Measurements from ENCODE around the gene EOLA1. TPM values are rescaled to one million over a fixed set of nuclear protein-coding genes. Genes with fewer than 3 reads are reported as not detected.

Gene EOLA1
- total RNA-seq, 4 donors from 2014 or later = 12.3 to 30.7 (median 17.7) TPM

GRCh38 chrX:149494844-149495565, 45.8 kb upstream of the EOLA1 start:
- Histone ChIP-seq H3K36me3 (peaks cover 0 to 13% (median 0%) of the 10 kb centered on the region in 4 donors), H3K4me1 (peaks cover 0 to 17% (median 8%) of the 10 kb centered on the region in 4 donors), H3K27ac (no peak overlapping the region), H3K9me3 (no peaks in the 10 kb centered on the region), H3K27me3 (no peaks in the 10 kb centered on the region), H3K4me3 (no peak overlapping the region)
- WGBS, 2 donors (ENCODE audit: low coverage in 1 of 2) = 59 to 100% methylated on average over 1 to 4 of the region's 4 CpGs
- DNase-seq = no peak
- in situ Hi-C loops (cut with MboI; ENCODE audit: low pct_ligation_motif_present in 1 of 4, low pct_unique_long_range_greater_than_20kb in 1 of 4, low sequenced_read_pairs in 3 of 4) = loop anchor here in 1 of 4 donors (25.0 kb wide), 1 partner anchor 1583 kb away; the partner anchor contains the start of gene FMR1
- TF ChIP-seq POLR2A (IDR thresholded peaks at IDR 0.05) (no peak), POLR2AphosphoS5 (IDR thresholded peaks at IDR 0.05) (no peak), CTCF (IDR thresholded peaks at IDR 0.05) (no peak)
- intact Hi-C loops (cut with DNase I; ENCODE audit: low total_unique reads) = no loop called here

- intact Hi-C loops (cut with DNase I; ENCODE audit: low total_unique reads) = no loop called here
- TF ChIP-seq POLR2AphosphoS5 (IDR thresholded peaks at IDR 0.05) (no peak), POLR2A (IDR thresholded peaks at IDR 0.05) (no peak), EP300 (IDR thresholded peaks at IDR 0.05; ENCODE audit: low read depth) (no peak), CTCF (IDR thresholded peaks at IDR 0.05) (no peak)
- DNase-seq = no peak
- 76% methylated on average over 5 of the region's 5 CpGs; no CpG with 5 or more reads in 1 of the 2 donors for WGBS, 2 donors (ENCODE audit: low coverage in 1 of 2)
- H3K4me3 ChIP-seq = no peak overlapping the region
- peaks cover 0 to 17% (median 8%) of the 10 kb centered on the region in 4 donors for H3K4me1 ChIP-seq
- in situ Hi-C loops (cut with MboI; ENCODE audit: low pct_ligation_motif_present in 1 of 4, low pct_unique_long_range_greater_than_20kb in 1 of 4, low sequenced_read_pairs in 3 of 4) = loop anchor here in 1 of 4 donors (25.0 kb wide), 1 partner anchor 1583 kb away; the partner anchor contains the start of gene FMR1
- peaks cover 0 to 13% (median 0%) of the 10 kb centered on the region in 4 donors for H3K36me3 ChIP-seq
- H3K27ac ChIP-seq = no peak overlapping the region
- no peaks in the 10 kb centered on the region for H3K9me3 ChIP-seq
- H3K27me3 ChIP-seq = no peaks in the 10 kb centered on the region
Measured at GRCh38 chrX:149495573-149496071, 45.2 kb upstream of the EOLA1 start.

- in situ Hi-C loops (cut with MboI; ENCODE audit: low pct_ligation_motif_present in 1 of 4, low pct_unique_long_range_greater_than_20kb in 1 of 4, low sequenced_read_pairs in 3 of 4) = loop anchor here in 1 of 4 donors (25.0 kb wide), 1 partner anchor 1585 kb away; the partner anchor contains the start of gene FMR1
- Histone ChIP-seq H3K27me3 (no peaks in the 10 kb centered on the region), H3K4me1 (peaks cover 0 to 17% (median 8%) of the 10 kb centered on the region in 4 donors), H3K9me3 (no peaks in the 10 kb centered on the region), H3K36me3 (peaks cover 0 to 13% (median 0%) of the 10 kb centered on the region in 4 donors), H3K4me3 (no peak overlapping the region), H3K27ac (no peak overlapping the region)
- no peak for TF ChIP-seq POLR2AphosphoS5 (IDR thresholded peaks at IDR 0.05)
- no peak for TF ChIP-seq EP300 (IDR thresholded peaks at IDR 0.05; ENCODE audit: low read depth)
- no peak for TF ChIP-seq CTCF (IDR thresholded peaks at IDR 0.05)
- no peak for TF ChIP-seq POLR2A (IDR thresholded peaks at IDR 0.05)
- intact Hi-C loops (cut with DNase I; ENCODE audit: low total_unique reads) = no loop called here
- DNase-seq = no peak
- WGBS, 2 donors (ENCODE audit: low coverage in 1 of 2) = 33% methylated on average over 1 of the region's 1 CpG; no CpG with 5 or more reads in 1 of the 2 donors
Measured at GRCh38 chrX:149497054-149497453, 43.8 kb upstream of the EOLA1 start.

- in situ Hi-C loops (cut with MboI; ENCODE audit: low pct_ligation_motif_present in 1 of 4, low pct_unique_long_range_greater_than_20kb in 1 of 4, low sequenced_read_pairs in 3 of 4) = loop anchor here in 1 of 4 donors (25.0 kb wide), 1 partner anchor 1585 kb away; the partner anchor contains the start of gene FMR1
- peaks cover 0 to 13% (median 0%) of the 10 kb centered on the region in 4 donors for H3K36me3 ChIP-seq
Measured at GRCh38 chrX:149497626-149498025, 43.2 kb upstream of the EOLA1 start.

More at GRCh38 chrX:149497626-149498025, 43.2 kb upstream of the EOLA1 start:
- H3K9me3 ChIP-seq = no peaks in the 10 kb centered on the region
- peaks cover 0 to 12% (median 7%) of the 10 kb centered on the region in 4 donors for H3K4me1 ChIP-seq
- TF ChIP-seq POLR2AphosphoS5 (IDR thresholded peaks at IDR 0.05) = no peak
- TF ChIP-seq EP300 (IDR thresholded peaks at IDR 0.05; ENCODE audit: low read depth) = no peak
- TF ChIP-seq CTCF (IDR thresholded peaks at IDR 0.05) = no peak
- no peak for TF ChIP-seq POLR2A (IDR thresholded peaks at IDR 0.05)
- H3K27ac ChIP-seq = no peak overlapping the region
- H3K27me3 ChIP-seq = no peaks in the 10 kb centered on the region
- WGBS, 2 donors (ENCODE audit: low coverage in 1 of 2) = 82% methylated on average over 2 of the region's 2 CpGs; no CpG with 5 or more reads in 1 of the 2 donors
- no peak for DNase-seq
- intact Hi-C loops (cut with DNase I; ENCODE audit: low total_unique reads) = no loop called here
- H3K4me3 ChIP-seq = no peak overlapping the region

Data from transverse colon (tissue), 4 donors.